Mesendoderm (in vitro differentiated cells): ENCODE results near the gene PGAM5.

Source experiments
- DNase-seq: peaks from one replicate; pipeline ENCODE4 v3.0.0; 2013
- H2AK5ac ChIP-seq: 2 replicates; pipeline ENCODE4 v1.6.1; 2013; ENCODE audit warnings: low read length, inconsistent platforms
- H2BK120ac ChIP-seq: 2 replicates; pipeline ENCODE4 v1.6.1; 2013; ENCODE audit warnings: low read depth, mild to moderate bottlenecking, low read length, moderate library complexity, mixed read lengths
- H2BK15ac ChIP-seq: replicated peaks from 2 replicates; pipeline ENCODE4 v1.6.1; 2013; ENCODE audit warnings: low read depth, mild to moderate bottlenecking, moderate library complexity
- H2BK5ac ChIP-seq: 2 replicates; pipeline ENCODE4 v1.6.1; 2013; ENCODE audit warnings: low read length, inconsistent platforms
- H3K18ac ChIP-seq: 2 replicates; pipeline ENCODE4 v1.6.1; 2013; ENCODE audit warnings: mild to moderate bottlenecking, low read length, mixed read lengths
- H3K23ac ChIP-seq: one replicate; pipeline ENCODE4 v1.6.1; 2013; ENCODE audit warnings: low read length
- H3K27ac ChIP-seq: 2 replicates; pipeline ENCODE4 v1.5.1; 2013; ENCODE audit warnings: low read depth, mild to moderate bottlenecking, inconsistent platforms, low read length, moderate library complexity
- H3K27me3 ChIP-seq: 2 replicates; pipeline ENCODE4 v1.6.1; 2013; ENCODE audit warnings: low read length, control low read depth, mild to moderate bottlenecking, inconsistent platforms; ENCODE audit not compliant: insufficient read depth, poor library complexity
- H3K36me3 ChIP-seq: 2 replicates; pipeline ENCODE4 v1.6.1; 2013; ENCODE audit warnings: low read length, inconsistent platforms; ENCODE audit not compliant: control insufficient read depth, insufficient read depth
- H3K4ac ChIP-seq: one replicate; pipeline ENCODE4 v1.6.1; 2013; ENCODE audit warnings: low read depth, mild to moderate bottlenecking, low read length, moderate library complexity
- H3K4me1 ChIP-seq: 2 replicates; pipeline ENCODE4 v1.6.1; 2013; ENCODE audit warnings: low read depth, low read length, inconsistent platforms; ENCODE audit not compliant: control insufficient read depth
- H3K4me2 ChIP-seq: 2 replicates; pipeline ENCODE4 v1.6.1; 2013; ENCODE audit warnings: low read length
- H3K4me3 ChIP-seq: 2 replicates; pipeline ENCODE4 v1.5.1; 2013; ENCODE audit warnings: mild to moderate bottlenecking, low read length
- H3K56ac ChIP-seq: one replicate; pipeline ENCODE4 v1.6.1; 2013; ENCODE audit warnings: low read length
- H3K79me1 ChIP-seq: 2 replicates; pipeline ENCODE4 v1.6.1; 2013; ENCODE audit warnings: low read length, inconsistent platforms
- H3K79me2 ChIP-seq: 2 replicates; pipeline ENCODE4 v1.6.1; 2013; ENCODE audit warnings: mild to moderate bottlenecking, low read length; ENCODE audit not compliant: control insufficient read depth, insufficient read depth
- H3K9ac ChIP-seq: 2 replicates; pipeline ENCODE4 v1.6.1; 2013; ENCODE audit warnings: low read length, inconsistent platforms
- H4K5ac ChIP-seq: one replicate; pipeline ENCODE4 v1.6.1; 2013; ENCODE audit warnings: low read length
- H4K8ac ChIP-seq: one replicate; pipeline ENCODE4 v1.6.1; 2013; ENCODE audit warnings: low read depth, mild to moderate bottlenecking, control low read depth, low read length, moderate library complexity
- WGBS: extraction: QIAGEN DNeasy Blood & Tissue Kit; methylation state at CpG from one replicate; pipeline ENCODE4 v1.1.7; 2013; ENCODE audit warnings: low lambda C conversion rate, missing lambda C conversion rate; ENCODE audit not compliant: insufficient coverage; ENCODE audit errors: extremely low coverage; 5-methylcytosine and 5-hydroxymethylcytosine counted together

PGAM5 gene

DNA sequence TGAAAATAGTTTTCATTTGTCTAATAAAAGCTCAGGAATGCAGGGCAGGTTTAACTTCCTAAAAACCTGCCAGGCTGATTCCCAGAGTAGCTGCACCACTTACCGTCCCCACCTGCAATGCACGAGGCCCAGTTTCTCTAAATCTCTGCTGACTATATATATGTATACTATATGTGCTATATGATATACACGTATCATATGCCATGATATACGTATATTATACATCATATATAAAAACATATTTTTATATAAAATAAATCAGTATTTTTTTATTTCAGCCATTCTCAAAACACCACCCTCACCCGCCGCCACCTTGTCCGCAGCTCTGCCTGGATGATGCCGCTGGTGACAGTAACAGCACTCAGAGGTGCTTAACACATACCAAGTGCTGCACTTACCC is 48.7 kb downstream of the PGAM5 start:
- no peak overlapping the region for H4K5ac ChIP-seq
- no peak overlapping the region for H3K56ac ChIP-seq
- H3K4me2 ChIP-seq: no peak overlapping the region
- H2BK15ac ChIP-seq: no peak overlapping the region
- WGBS: no CpG with 5 or more reads among the region's 8 CpGs
- H2BK5ac ChIP-seq: no peak overlapping the region
- H3K27ac ChIP-seq: no peak overlapping the region
- no peaks in the 10 kb centered on the region for H3K4me1 ChIP-seq
- no peak overlapping the region for H2AK5ac ChIP-seq
- H3K79me2 ChIP-seq: peaks cover 52% of the 10 kb centered on the region
- no peak overlapping the region for H3K18ac ChIP-seq
- no peak overlapping the region for H2BK120ac ChIP-seq
- peaks cover 2% of the 10 kb centered on the region for H3K27me3 ChIP-seq
- H3K36me3 ChIP-seq: peaks cover 5% of the 10 kb centered on the region
- no peak overlapping the region for H3K23ac ChIP-seq
- no peak overlapping the region for H3K4ac ChIP-seq
- no peak for DNase-seq
- no peak overlapping the region for H4K8ac ChIP-seq
- H3K9ac ChIP-seq: no peak overlapping the region
- peaks cover 9% of the 10 kb centered on the region for H3K79me1 ChIP-seq
- H3K4me3 ChIP-seq: no peak overlapping the region

DNA sequence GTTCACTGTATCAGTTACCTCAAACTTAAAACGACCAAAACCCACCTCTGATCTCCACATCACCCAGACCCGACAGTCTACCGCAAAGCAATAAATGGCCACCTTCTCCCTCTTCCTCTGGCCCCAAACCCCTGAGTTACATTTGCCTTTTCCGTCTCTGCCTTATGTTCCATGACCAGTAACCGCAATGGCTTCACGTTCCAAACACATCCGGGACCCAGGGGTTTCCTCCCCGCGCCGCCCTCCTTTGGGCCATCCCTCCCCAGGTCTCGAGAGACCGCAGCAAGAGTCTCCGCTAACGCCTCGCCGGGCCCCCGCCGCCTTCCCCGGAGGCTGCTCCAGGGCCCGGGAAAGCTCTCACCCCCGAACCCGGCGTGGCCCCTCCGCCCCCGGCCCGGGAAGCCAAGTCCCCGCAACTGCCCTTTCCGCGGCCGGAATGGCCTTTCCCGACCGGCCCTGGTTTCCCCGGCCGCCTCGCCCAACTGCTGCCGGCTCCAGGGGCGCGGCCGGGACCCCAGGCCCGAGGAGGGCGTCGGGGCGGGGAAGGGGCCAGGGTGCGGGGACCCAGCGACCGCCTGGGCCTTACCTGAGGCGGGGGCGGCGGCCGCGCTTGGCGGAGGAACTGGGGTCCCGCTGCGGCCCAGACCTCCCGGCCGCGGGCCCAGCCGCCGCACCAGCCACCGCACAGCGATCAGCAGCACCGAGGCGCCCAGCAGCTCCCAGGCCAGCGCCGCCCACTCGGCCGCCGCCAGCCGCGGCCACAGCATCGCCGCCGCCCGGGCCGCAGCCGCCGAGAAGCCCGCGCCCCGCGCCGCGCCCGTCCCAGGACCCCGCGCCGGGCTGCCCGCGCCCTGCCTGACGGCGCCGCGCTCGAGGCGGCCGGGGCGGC is 50.6 kb downstream of the PGAM5 start, which contains the start of gene ANKLE2:
TSS of gene ANKLE2 (minus strand) at position 801 of the 889 bp plus-strand sequence. CDS start at position 767, 34 bp downstream.
- Histone ChIP-seq H2BK120ac (peak within 1 kb of the TSS; percentile 90), H4K8ac (peak within 1 kb of the TSS; percentile 69), H2BK15ac (no peak within 1 kb of the TSS), H3K79me1 (peaks cover 8% of the 10 kb centered on the region), H3K18ac (peak within 1 kb of the TSS; percentile 99), H3K9ac (peak within 1 kb of the TSS; percentile 97), H3K4me3 (peak within 1 kb of the TSS; percentile 79), H3K27ac (peak within 1 kb of the TSS; percentile 99), H3K4me2 (peak within 1 kb of the TSS; percentile 90), H3K56ac (peak within 1 kb of the TSS; percentile 95), H3K36me3 (peaks cover 3% of the 10 kb centered on the region), H2BK5ac (peak within 1 kb of the TSS; percentile 50), H3K23ac (peak within 1 kb of the TSS; percentile 66), H3K27me3 (peaks cover 2% of the 10 kb centered on the region), H3K4me1 (no peaks in the 10 kb centered on the region), H2AK5ac (no peak within 1 kb of the TSS), H3K4ac (peak within 1 kb of the TSS; percentile 95), H3K79me2 (peaks cover 47% of the 10 kb centered on the region), H4K5ac (no peak within 1 kb of the TSS)
- no CpG with 5 or more reads among the region's 97 CpGs for WGBS
- DNase-seq: peak; percentile 58

DNA sequence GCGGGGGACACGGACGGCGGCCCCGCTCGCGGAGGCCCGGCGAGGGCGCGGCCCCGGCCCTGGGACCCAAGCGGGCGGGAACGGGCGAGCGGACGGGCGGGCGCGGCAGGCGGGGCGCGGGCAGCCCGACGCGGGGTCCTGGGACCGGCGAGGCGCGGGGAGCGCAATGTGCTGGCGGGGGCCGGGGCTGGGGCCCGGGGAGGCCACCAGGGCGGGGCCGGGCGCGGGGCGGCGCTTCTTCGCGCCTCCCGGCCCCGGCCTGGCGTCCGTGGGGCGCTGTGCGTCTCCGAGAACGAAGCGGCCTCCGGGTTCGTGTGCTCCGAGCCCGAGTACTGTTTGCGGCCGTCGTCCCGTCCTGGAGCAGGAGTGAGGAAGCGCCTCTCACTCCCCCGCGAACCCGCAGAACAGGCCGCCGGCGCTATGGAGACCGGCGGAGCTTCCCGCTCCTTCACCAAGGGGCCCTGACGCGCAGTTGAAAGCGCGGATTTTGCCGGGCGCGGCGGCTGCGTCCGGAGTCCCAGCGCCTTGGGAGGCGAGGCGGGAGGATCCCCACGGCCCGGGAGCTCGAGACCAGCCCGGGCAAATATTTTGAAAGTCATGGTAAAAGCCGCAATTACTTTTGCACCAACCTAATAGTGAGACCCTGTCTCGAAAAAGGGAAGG is 51.4 kb downstream of the PGAM5 start:
- Histone ChIP-seq H3K4me2 (peak overlapping the region; percentile 68), H3K18ac (peak overlapping the region; percentile 99), H2BK15ac (no peak overlapping the region), H2BK5ac (peak overlapping the region; percentile 50), H4K5ac (no peak overlapping the region), H3K36me3 (peaks cover under 1% of the 10 kb centered on the region), H3K9ac (peak overlapping the region; percentile 97), H4K8ac (peak overlapping the region; percentile 69), H2AK5ac (no peak overlapping the region), H3K27ac (peak overlapping the region; percentile 99), H3K79me1 (peaks cover 6% of the 10 kb centered on the region), H3K79me2 (peaks cover 42% of the 10 kb centered on the region), H3K4me3 (peak overlapping the region; percentile 79), H3K27me3 (peaks cover under 1% of the 10 kb centered on the region), H3K56ac (peak overlapping the region; percentile 95), H2BK120ac (peak overlapping the region; percentile 66), H3K4me1 (no peaks in the 10 kb centered on the region), H3K4ac (peak overlapping the region; percentile 58), H3K23ac (no peak overlapping the region)
- DNase-seq: peak; percentile 87
- no CpG with 5 or more reads among the region's 89 CpGs for WGBS

- Histone ChIP-seq H3K4ac (no peak overlapping the region), H3K79me1 (peaks cover 4% of the 10 kb centered on the region), H3K4me2 (no peak overlapping the region), H3K4me3 (no peak overlapping the region), H3K23ac (no peak overlapping the region), H3K4me1 (no peaks in the 10 kb centered on the region), H3K36me3 (peaks cover under 1% of the 10 kb centered on the region), H4K5ac (no peak overlapping the region), H3K9ac (no peak overlapping the region), H3K79me2 (peaks cover 21% of the 10 kb centered on the region), H2BK15ac (no peak overlapping the region), H3K27ac (no peak overlapping the region), H2BK5ac (no peak overlapping the region), H2AK5ac (no peak overlapping the region), H2BK120ac (no peak overlapping the region), H3K27me3 (no peaks in the 10 kb centered on the region), H3K56ac (no peak overlapping the region), H4K8ac (no peak overlapping the region), H3K18ac (no peak overlapping the region)
- DNase-seq: no peak
- WGBS: no CpG with 5 or more reads among the region's 20 CpGs
These were observed 53.6 kb downstream of the PGAM5 start for GRCh38 chr12:132764231-132764630.

DNA sequence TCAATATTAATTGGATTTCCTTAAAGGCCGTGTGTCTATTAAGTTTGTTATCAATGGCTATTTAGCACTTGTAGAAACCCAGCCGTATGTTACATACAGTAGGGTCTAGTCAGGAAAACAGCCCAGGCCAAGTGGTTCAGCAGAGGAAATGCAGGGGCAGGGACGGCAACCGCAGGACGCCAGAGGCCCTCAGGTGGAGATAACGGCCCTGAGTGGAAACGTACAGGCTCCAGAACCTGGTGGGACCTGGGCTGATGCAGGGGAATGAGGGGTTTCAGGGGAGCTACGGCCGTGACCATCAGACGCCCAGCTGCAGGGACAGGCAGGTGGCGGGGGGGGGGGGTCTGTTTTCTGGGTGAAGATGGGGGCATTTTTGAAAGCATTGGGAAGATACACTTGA is 54.7 kb downstream of the PGAM5 start:
- H3K4me3 ChIP-seq: no peak overlapping the region
- no peak overlapping the region for H3K23ac ChIP-seq
- no CpG with 5 or more reads among the region's 11 CpGs for WGBS
- H3K79me1 ChIP-seq: peaks cover 2% of the 10 kb centered on the region
- H3K36me3 ChIP-seq: peaks cover 3% of the 10 kb centered on the region
- H2BK15ac ChIP-seq: no peak overlapping the region
- H4K5ac ChIP-seq: no peak overlapping the region
- H2AK5ac ChIP-seq: no peak overlapping the region
- no peak overlapping the region for H3K27ac ChIP-seq
- no peak overlapping the region for H2BK120ac ChIP-seq
- H3K9ac ChIP-seq: no peak overlapping the region
- no peak overlapping the region for H3K56ac ChIP-seq
- no peak overlapping the region for H3K18ac ChIP-seq
- no peak overlapping the region for H3K4ac ChIP-seq
- DNase-seq: peak; percentile 16
- no peak overlapping the region for H3K4me2 ChIP-seq
- H3K79me2 ChIP-seq: peaks cover 12% of the 10 kb centered on the region
- no peaks in the 10 kb centered on the region for H3K27me3 ChIP-seq
- H4K8ac ChIP-seq: no peak overlapping the region
- H3K4me1 ChIP-seq: no peaks in the 10 kb centered on the region
- no peak overlapping the region for H2BK5ac ChIP-seq
